AML-193 (cell line): ENCODE data around the gene CACNA2D3.

Experiments
- DNase-seq, 2 experiments: peaks; one replicate each; lab custom pipeline; 2025; lab: John Stamatoyannopoulos, UW

The CACNA2D3 gene

GRCh38 chr3:54745843-54746242, 623.5 kb downstream of the CACNA2D3 start:
- DNase-seq, result no peak

GRCh38 chr3:54746722-54747121, 624.4 kb downstream of the CACNA2D3 start:
- DNase-seq, result no peak

- DNase-seq, result no peak
Observed at GRCh38 chr3:54755756-54756155, 633.4 kb downstream of the CACNA2D3 start.

GRCh38 chr3:54756330-54756731, 634.0 kb downstream of the CACNA2D3 start:
- no peak for DNase-seq

DNA sequence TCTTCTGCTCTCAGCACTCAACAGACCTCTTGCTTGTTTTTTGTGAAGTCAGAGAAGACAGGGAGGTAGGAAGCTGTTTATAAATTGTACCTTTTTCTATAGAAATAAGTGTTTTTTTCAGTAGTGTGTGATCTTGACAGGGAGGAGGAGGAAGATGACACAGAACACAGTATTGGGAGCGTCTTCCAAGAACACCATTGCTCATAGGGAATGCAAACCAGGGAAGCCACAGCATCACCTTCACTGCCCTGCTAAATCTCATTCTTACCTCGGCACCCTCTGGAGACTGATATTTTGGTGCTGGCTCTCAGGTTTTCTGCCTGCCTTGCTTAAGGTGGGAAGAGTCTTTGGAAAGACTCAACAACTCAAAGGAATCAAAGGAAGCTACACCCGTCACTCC, 636.1 kb downstream of the CACNA2D3 start:
- no peak for DNase-seq

DNA sequence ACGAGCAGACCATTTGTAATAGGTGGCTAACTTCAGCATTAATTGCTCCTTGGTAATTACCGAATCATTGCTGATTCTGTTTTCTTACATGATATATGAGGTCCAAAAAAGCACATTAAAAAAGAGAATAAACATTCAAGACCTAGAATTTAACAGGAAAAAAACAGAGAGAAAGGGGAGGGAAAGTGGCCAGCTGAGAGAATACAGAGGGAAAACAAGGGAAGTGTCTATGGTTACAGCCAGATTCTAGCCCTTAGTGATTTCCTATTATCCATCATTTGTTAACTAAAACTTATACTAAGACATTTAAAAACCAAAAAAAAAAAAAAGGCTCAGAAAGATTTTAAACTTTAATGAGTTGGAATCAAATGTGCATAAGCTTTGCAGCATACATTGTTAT, 636.8 kb downstream of the CACNA2D3 start:
- DNase-seq, result no peak

DNA sequence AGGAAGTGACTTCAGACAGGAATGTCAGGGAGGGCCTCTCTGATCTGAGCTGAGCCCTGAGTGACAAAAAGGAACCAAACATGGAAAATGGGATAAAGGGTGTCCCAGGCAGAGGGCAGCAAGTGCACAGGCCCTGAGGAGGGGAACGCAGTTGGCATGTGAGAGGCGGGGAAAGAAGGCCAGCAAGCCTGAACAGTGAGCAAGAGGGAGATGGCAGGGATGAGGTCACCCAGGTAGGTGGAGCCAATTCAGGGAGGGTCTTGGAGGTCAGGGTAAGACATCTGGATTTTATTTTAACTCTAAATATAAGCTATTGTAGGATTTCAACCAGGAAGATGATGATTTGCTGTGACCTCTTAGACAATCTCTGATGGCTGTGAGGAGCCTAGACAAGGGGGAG, 637.8 kb downstream of the CACNA2D3 start:
- no peak for DNase-seq

DNA sequence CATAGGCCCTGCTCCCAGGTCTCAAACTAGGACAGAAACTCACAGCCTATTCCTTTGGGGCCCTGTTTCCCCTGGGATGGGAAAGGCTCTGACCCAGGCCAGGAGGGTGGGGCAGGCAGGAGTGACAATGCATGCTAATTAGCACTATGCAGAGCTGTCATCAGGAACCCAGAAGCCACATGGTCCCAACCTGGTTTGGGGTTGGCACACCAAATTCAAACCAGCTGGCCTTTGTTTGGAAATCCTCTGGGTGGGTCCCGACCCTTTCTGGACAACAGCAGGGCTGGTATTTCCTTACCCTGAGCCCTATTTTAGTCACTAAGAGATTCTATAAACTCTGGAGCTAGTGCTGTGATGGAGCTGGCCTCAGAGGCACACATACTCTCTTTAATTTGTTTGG, 639.3 kb downstream of the CACNA2D3 start:
- DNase-seq, result no peak

- no peak for DNase-seq
Observed at GRCh38 chr3:54764911-54765310, 642.6 kb downstream of the CACNA2D3 start.

- DNase-seq, result no peak
Observed at GRCh38 chr3:54771050-54771449, 648.7 kb downstream of the CACNA2D3 start.

DNA sequence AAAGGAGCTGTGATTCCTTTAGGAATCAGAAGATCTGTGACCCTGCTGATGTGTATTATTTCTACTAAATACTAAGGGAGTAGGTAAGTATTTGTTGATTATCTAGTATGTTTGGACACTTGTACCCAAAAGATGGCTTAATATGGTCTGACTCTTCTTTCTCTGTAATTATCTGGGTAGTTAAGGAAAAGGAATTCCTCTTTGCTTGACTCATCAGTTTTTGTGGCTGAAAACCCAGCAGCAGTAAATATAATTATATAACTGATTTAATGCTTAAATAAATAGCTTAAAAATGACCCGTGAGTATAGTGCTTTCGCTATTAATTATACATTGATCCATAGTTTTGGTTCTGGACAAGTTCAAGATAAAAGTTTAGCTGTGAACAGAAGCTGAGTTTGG, 649.7 kb downstream of the CACNA2D3 start:
- no peak for DNase-seq

GRCh38 chr3:54772746-54773145, 650.4 kb downstream of the CACNA2D3 start:
- no peak for DNase-seq

DNA sequence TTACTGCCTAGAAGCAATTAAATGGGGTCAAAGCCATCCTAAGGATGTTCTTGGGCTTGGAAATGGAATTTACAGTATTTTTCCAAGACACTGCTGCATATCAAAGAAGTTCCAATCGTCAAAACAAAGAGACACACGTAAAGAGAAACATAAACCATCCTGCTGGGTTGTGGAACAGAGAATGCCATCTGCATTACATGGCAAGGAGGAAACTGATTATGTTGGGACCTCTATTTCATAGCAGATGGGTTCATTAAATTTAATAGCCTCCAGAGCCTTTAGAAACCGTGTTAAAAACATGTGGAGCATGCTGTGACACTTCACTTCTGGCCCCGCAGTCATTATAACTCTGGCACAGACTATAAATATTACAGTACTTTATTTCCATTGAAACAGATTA, 650.9 kb downstream of the CACNA2D3 start:
- no peak for DNase-seq

GRCh38 chr3:54776601-54777000, 654.2 kb downstream of the CACNA2D3 start:
- no peak for DNase-seq

DNA sequence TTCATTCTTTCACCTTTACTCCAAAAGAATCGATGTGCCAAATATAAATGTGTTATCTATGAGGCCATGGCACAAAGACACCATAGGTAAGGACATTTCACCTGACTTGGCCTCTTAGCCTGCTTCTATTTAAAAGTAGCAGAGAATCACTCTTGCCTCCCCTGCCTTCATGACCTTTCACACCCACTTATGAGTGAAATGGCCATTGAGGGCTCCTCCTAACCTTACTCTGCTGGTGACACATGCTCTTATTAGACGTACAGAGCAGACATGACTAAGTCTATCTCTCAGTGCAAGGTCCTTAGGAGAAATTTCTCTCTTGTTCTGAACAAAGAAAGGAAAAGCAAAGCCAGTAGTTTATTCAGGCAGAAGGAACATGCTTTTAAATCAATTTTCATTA, 654.8 kb downstream of the CACNA2D3 start:
- DNase-seq, result no peak

DNA sequence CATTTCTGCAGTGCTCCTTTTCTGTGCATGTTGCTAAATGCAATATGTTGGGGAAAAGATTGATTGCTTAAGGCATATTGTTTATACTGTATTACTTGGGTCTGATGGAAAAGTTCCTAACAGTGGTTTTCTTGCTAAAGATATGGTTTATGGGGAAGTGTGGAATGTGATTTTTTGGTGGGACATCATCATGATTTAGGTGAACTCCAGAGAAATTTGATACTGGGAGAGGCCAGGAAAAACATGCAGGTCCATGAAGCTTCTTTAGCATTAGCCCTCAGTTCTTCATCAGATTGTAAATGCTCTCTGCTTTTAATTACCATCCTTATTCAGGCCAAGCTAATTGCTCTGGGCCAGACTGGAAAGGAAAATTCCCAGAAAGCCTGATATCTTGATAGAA, 658.0 kb downstream of the CACNA2D3 start:
- DNase-seq, result no peak

DNA sequence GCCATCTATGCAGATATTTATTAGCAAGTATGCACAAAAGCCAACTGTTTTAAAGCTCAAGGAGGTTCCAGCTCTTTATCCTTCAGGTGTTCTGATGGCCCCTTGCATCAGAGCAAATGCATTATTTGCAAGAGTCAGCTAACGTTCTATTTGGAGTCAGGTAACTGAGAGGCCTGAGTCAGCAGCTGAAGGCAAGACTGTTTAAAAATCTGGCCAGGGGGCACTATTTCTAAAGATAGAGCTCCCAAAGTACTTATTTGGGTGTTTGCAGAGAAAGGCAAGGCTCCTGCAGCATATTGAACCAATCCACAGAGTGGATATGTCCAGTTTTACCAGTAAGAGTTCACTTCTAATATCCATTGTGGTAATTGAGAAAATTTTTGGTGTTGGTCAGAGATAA, 659.4 kb downstream of the CACNA2D3 start:
- no peak for DNase-seq

DNA sequence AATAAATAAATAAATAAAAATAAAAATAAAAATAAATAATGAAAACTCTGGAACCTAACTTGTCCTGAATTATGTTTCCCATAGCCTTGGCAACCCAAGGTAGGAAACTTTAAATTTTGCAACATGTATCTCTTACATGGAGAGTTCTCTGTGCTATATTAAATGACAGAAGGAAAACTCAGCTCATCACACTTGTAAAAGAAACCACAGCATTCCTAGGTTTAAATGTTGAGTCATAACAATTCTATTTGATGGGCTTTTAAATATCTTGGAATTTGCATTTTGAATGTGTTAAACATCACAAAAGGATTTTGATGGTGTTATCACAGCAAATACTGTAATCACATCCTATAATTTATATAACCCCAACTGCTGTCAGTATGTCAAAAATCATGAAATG, 661.3 kb downstream of the CACNA2D3 start:
- no peak for DNase-seq

DNA sequence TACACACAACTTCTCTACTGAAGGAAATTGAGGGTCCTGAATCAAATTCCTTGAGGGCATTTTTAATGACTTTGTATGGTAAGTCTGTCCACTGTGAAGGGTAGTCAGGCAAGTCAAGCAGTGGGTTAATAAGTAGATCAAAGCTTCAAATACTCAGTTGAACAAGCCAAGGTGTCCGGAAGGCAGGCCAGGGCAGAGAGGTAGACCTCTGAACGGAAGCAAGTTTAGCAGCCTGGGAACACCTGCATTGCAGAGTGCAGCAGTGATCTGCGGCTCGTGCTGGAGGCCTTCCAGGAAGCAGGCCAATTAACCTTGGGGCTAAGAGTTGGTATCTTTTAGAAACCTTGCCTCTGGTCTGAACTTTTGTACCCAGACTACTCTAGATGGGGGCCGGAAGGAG, 661.7 kb downstream of the CACNA2D3 start:
- no peak for DNase-seq

GRCh38 chr3:54785976-54786375, 663.6 kb downstream of the CACNA2D3 start:
- DNase-seq, result no peak

DNA sequence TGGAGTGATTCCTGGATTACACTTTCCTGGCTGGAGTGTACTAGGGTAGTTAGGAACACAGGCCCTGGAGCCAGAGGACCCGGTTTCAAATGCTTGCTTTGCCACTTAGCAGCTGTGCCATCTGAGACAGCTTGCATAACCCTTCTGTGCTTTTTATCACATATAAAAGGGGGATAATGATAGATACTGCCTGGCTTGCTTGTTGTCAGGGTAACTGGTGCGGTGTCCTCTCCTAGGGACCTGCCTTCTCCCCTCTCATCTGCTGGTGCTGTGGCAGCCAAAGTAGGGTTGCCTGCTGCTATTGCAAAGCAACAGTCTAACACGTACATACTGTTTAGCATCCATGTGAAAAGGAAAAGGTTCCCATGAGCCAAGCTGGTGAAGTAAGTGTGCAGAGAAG, 667.7 kb downstream of the CACNA2D3 start:
- no peak for DNase-seq

DNA sequence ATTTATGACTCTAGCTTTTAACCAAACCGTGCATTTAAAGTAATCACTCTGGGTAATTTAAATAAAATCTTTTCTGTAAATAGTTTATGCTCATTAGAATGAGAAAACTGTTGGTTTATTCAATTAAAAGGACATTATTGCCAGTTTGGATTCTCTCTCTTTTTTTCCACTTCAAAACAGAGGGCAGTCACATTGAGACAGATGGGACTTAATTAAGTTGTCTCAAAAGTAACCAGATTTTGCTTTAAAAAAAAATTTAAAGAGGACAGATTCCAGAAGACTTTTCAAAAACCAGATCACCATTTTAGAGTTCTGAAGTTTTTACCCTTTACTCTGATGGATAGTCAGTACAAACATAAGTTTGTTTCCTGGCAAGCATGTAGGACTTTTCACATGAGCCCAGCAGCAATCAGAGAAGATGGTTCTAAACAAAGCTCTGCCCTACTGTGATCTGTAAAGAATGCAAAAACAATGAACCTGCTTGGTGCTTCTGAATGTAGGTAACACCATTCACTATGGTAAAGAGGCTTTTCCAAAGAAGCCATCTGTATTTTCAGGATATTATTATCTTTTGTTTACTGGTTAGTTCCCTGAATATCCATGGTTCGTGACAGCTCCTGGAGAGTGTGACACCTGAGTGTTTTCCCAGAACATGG, 669.3 kb downstream of the CACNA2D3 start:
- DNase-seq, result no peak

GRCh38 chr3:54792584-54792983, 670.2 kb downstream of the CACNA2D3 start:
- DNase-seq, result no peak

DNA sequence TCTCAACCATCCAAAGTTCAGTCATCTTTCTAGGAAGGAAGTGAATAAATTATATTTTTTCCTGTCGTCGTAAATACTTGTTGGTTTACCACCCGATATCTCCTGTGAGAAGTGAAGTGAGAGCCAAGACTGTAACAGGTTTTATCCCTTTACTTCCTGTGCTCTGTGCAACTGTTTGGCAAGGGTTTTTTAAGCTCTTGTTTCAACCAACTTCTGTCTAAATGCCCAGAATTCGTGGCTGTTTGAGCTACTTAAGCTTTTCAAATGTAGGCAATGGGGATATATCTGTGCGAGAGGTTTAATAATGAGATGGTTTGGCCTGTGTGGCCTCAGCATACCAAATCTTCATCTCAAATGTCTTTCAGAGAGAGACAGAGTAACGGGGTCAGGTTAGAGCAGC, 670.8 kb downstream of the CACNA2D3 start:
- DNase-seq, result no peak

DNA sequence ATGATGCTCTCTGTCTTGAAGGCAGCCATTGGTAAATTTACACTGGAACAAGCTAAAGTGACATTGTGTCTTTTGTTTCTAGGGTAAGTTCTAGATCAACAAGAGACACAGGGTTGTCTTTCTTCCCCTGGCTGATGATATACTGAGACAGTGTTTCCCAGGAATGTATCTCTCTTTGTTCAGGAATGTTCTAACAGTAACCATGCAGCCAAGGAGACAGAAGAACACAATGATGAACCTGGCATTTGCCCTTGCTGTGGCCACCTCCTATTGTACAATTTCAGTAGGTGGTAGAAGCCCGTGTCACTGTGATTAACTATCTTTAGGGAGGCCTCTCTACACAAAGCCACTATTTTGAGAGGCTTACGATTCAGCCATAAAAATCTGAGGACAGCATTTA, 674.8 kb downstream of the CACNA2D3 start:
- no peak for DNase-seq
